CD4-positive, alpha-beta T cell treated with Interleukin-17A for 1 hour (primary cell): Measurements from ENCODE around the gene NPIPB2.

Experiments used
- DNase-seq: peaks from one replicate; pipeline ENCODE4 v3.0.0-alpha.2; 2020

NPIPB2 gene

GRCh38 chr16:11896486-11897176 is 45.2 kb downstream of the NPIPB2 start:
- DNase-seq: no peak

GRCh38 chr16:11893571-11893970 is 48.3 kb downstream of the NPIPB2 start:
- no peak for DNase-seq

- no peak for DNase-seq
Observed at GRCh38 chr16:11892761-11893160, 49.1 kb downstream of the NPIPB2 start.

DNA sequence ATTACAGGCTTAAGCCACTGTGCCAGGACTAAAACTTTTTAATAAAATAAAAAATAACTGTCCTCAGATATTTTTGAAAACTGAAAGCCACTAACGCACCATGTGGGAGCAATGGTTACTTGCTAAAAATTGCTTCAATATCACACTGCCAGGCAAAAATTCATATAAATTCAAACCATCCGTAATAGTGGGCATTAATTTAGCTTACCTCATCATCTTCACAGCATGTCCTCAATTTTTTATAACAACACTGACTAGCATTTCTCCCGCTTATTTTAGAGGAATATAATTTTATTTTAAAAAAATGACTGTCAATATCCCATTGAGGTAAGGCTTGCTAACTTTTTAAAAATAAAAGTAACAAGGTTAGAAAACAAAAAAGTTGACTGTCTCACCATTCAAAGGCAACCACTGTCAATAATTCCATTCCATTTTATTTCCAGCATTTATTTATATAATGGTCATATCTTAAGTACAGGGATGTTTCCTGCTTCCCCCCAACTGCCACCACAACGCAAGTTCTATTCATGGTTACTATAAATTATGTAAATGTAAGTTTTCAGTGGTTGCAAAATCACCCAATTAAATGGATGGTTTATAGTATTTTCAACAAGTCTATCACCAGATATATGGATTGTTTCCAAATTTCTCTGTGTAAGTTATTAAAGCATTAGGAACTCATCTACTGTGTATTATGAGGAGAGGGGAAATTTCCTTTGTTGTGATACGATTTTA is 51.4 kb downstream of the NPIPB2 start:
- no peak for DNase-seq

GRCh38 chr16:11886881-11887280 is 55.0 kb downstream of the NPIPB2 start:
- DNase-seq: no peak

DNA sequence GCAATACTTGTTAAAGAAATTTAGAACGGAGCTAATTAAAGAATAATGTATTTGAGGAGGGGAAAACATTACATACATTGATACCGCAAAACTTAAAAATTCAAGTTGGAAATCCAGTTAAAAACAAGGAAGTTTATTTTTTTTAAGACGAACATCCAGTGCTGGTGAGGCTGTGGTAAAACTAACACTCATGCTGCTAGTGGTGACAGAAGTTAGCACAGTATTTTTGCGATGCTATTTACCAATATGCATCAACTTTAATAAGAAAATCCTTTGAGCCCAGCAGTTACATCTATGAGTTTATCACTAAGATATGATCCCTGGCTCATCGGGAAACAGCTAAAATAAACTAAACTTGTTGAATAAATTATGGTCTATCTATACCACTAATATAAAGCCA is 57.8 kb downstream of the NPIPB2 start:
- DNase-seq: no peak

DNA sequence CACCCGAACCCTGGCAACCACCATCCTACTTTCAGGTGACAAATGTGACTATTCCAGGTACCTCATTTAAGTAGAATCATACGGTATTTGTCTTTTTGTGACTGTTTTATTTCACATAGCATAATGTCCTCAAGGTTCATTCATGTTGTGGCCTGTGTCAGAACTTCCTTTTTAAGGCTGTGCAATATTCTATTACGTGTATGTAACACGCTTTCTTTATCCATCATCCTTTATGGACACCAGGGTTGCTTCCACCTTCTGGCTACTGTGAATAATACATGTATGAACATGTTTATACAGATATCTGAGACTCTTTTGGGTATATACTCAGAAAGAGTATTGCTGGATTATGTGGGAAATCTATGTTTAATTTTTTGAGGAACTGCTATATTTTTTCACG is 61.8 kb downstream of the NPIPB2 start:
- DNase-seq: no peak

DNA sequence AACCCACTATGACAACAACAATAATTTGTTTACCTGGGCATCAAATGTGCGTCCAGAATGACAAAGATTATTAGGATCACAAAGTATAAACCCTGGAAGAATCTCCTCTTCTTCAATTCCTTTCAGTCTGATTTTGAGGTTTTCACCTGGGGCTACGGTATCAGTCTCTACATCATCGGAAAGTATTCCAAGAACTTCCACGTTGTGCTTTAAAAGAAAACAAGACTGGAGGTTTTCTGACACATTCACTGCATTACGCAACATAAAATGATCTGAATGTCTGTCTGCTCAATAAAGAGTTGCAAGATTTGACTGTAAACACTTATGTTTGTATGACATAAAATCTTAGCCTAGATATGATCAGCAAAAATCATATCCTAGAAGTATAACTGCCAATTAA is 64.5 kb downstream of the NPIPB2 start:
- no peak for DNase-seq
